DND-41 (cell line): ENCODE results near the gene PDS5B.
"Not testable (repeated sequence)": the region's sequence is repeated elsewhere in the genome, so short reads cannot be mapped to it uniquely, and the experiment has no call there.

Experiments used
- ATAC-seq: fragments of 200-7000 bp; cut with Tn5 transposase; 3 replicates; pipeline ENCODE4 v1.9.1; 2021; ENCODE audit warnings: low read depth; ENCODE audit not compliant: insufficient read depth
- DNase-seq: peaks from one replicate; pipeline ENCODE4 v3.0.0-alpha.2; 2020
- H2AFZ ChIP-seq: 2 replicates; pipeline ENCODE4 v1.6.0; 2012; ENCODE audit warnings: low read depth, low read length
- H3K27ac ChIP-seq: 2 replicates; pipeline ENCODE4 v1.5.1; 2012; ENCODE audit warnings: low read length, inconsistent platforms
- H3K27me3 ChIP-seq: fragments of 200-600 bp; sonication (generic); 2 replicates; pipeline ENCODE4 v1.6.0; 2012; ENCODE audit warnings: low read length, mild to moderate bottlenecking, inconsistent platforms; ENCODE audit not compliant: insufficient read depth, poor library complexity
- H3K36me3 ChIP-seq: 2 replicates; pipeline ENCODE4 v1.5.1; 2012; ENCODE audit warnings: low read length, inconsistent platforms; ENCODE audit not compliant: insufficient read depth
- H3K4me1 ChIP-seq: 2 replicates; pipeline ENCODE4 v1.5.1; 2012; ENCODE audit warnings: mild to moderate bottlenecking, low read length; ENCODE audit not compliant: insufficient read depth
- H3K4me2 ChIP-seq: 2 replicates; pipeline ENCODE4 v1.6.0; 2012; ENCODE audit warnings: mild to moderate bottlenecking, moderate library complexity, low read length, inconsistent platforms; ENCODE audit not compliant: insufficient read depth
- H3K4me3 ChIP-seq, 2 experiments: fragments of 200-600 bp in 1 of 2; shearing (Covaris generic) in 1 of 2; 2 replicates each; pipeline ENCODE4 v1.5.1; 2012 to 2016; ENCODE audit warnings: inconsistent platforms in 2 of 2, low read length in 2 of 2, mild to moderate bottlenecking in 2 of 2, low read depth in 1 of 2, moderate library complexity in 1 of 2
- H3K79me2 ChIP-seq: 2 replicates; pipeline ENCODE4 v1.6.0; 2012; ENCODE audit warnings: low read length, inconsistent platforms; ENCODE audit not compliant: insufficient read depth
- H3K9ac ChIP-seq: 2 replicates; pipeline ENCODE4 v1.6.0; 2012; ENCODE audit warnings: low read depth, mild to moderate bottlenecking, inconsistent platforms, low read length, moderate library complexity
- H3K9me3 ChIP-seq: 2 replicates; pipeline ENCODE4 v1.5.1; 2012; ENCODE audit warnings: low read length, moderate library complexity, mild to moderate bottlenecking, inconsistent platforms; ENCODE audit not compliant: insufficient read depth, severe bottlenecking
- H4K20me1 ChIP-seq: 2 replicates; pipeline ENCODE4 v1.6.0; 2012; ENCODE audit warnings: low read length; ENCODE audit not compliant: insufficient read depth
- EZH2 ChIP-seq: IDR thresholded peaks from 3 replicates; pipeline ENCODE4 v1.6.1; 2012; ENCODE audit warnings: borderline replicate concordance, low read depth, mild to moderate bottlenecking, moderate library complexity, low read length, inconsistent platforms; ENCODE audit not compliant: severe bottlenecking
- TF ChIP-seq, protein P1 (sequence below): IDR thresholded peaks from 2 replicates; pipeline ENCODE4 v1.5.1; 2012; ENCODE audit warnings: borderline replicate concordance, low read length, moderate library complexity, mild to moderate bottlenecking; ENCODE audit not compliant: poor library complexity, severe bottlenecking; ENCODE audit errors: extremely low read depth

PDS5B gene

DNA sequence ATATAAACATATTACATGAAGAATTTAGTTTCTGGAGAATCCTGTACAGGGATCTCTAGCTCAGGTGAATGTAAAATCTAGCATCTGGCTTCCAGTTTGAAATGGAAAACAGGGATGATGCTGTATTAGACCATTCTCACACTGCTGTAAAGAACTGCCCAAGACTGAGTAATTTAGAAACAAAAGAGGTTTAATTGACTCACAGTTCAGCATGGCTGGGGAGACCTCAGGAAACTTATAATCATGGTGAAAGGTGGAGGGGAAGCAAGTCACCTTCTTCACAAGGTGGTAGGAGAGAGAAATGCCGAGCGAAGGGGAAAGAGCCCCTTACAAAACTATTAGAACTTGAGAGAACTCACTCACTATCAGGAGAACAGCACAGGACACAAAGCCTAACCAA lies 30.6 kb upstream of the PDS5B start:
- Histone ChIP-seq H2AFZ (no peak overlapping the region), H3K4me3 (no peak overlapping the region), H3K4me2 (no peak overlapping the region), H3K79me2 (no peaks in the 10 kb centered on the region), H3K36me3 (no peaks in the 10 kb centered on the region), H3K9ac (no peak overlapping the region), H3K27me3 (no peaks in the 10 kb centered on the region), H4K20me1 (no peaks in the 10 kb centered on the region), H3K4me1 (no peaks in the 10 kb centered on the region), H3K27ac (no peak overlapping the region), H3K9me3 (peaks cover 2% of the 10 kb centered on the region)
- TF ChIP-seq EZH2: no peak
- DNase-seq (no peak), ATAC-seq (no peak)

- H3K4me1 ChIP-seq, DNase-seq, H4K20me1 ChIP-seq, ATAC-seq, H3K36me3 ChIP-seq, H3K9ac ChIP-seq, H3K79me2 ChIP-seq, H3K4me3 ChIP-seq, H3K27ac ChIP-seq, H3K4me2 ChIP-seq, H3K27me3 ChIP-seq, H2AFZ ChIP-seq: not testable (repeated sequence)
- H3K9me3 ChIP-seq: peaks cover 13% of the 10 kb centered on the region
These were observed 25.4 kb upstream of the PDS5B start for GRCh38 chr13:32560842-32561241.

DNA sequence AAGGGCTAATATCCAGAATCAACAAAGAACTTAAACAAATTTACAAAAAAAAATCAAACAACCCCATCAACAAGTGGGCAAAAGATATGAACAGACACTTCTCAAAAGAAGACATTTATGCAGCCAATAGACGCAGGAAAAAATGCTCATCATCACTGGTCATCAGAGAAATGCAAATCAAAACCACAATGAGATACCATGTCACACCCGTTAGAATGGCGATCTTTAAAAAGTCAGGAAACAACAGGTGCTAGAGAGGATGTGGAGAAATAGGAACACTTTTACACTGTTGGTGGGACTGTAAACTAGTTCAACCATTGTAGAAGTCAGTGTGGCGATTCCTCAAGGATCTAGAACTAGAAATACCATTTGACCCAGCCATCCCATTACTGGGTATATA lies 10.6 kb upstream of the PDS5B start:
- peaks cover 14% of the 10 kb centered on the region for H3K9me3 ChIP-seq
- not testable (repeated sequence) for DNase-seq, H3K9ac ChIP-seq, H4K20me1 ChIP-seq, H3K4me3 ChIP-seq, H3K4me2 ChIP-seq, H2AFZ ChIP-seq, H3K27me3 ChIP-seq, H3K79me2 ChIP-seq, H3K36me3 ChIP-seq, H3K4me1 ChIP-seq, ATAC-seq, H3K27ac ChIP-seq

GRCh38 chr13:32577032-32577431 lies 9.2 kb upstream of the PDS5B start:
- no peak overlapping the region for H3K9ac ChIP-seq
- peaks cover 14% of the 10 kb centered on the region for H3K9me3 ChIP-seq
- H3K36me3 ChIP-seq: no peaks in the 10 kb centered on the region
- H3K4me1 ChIP-seq: no peaks in the 10 kb centered on the region
- H3K4me2 ChIP-seq: no peak overlapping the region
- no peak overlapping the region for H2AFZ ChIP-seq
- DNase-seq: no peak
- no peak for TF ChIP-seq EZH2
- TF ChIP-seq, protein P1, sequence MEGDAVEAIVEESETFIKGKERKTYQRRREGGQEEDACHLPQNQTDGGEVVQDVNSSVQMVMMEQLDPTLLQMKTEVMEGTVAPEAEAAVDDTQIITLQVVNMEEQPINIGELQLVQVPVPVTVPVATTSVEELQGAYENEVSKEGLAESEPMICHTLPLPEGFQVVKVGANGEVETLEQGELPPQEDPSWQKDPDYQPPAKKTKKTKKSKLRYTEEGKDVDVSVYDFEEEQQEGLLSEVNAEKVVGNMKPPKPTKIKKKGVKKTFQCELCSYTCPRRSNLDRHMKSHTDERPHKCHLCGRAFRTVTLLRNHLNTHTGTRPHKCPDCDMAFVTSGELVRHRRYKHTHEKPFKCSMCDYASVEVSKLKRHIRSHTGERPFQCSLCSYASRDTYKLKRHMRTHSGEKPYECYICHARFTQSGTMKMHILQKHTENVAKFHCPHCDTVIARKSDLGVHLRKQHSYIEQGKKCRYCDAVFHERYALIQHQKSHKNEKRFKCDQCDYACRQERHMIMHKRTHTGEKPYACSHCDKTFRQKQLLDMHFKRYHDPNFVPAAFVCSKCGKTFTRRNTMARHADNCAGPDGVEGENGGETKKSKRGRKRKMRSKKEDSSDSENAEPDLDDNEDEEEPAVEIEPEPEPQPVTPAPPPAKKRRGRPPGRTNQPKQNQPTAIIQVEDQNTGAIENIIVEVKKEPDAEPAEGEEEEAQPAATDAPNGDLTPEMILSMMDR: no peak
- no peaks in the 10 kb centered on the region for H3K27me3 ChIP-seq
- no peak overlapping the region for H3K27ac ChIP-seq
- H4K20me1 ChIP-seq: no peaks in the 10 kb centered on the region
- H3K79me2 ChIP-seq: no peaks in the 10 kb centered on the region
- no peak for ATAC-seq
- H3K4me3 ChIP-seq: no peak overlapping the region

- no peak for TF ChIP-seq EZH2
- TF ChIP-seq, protein P1: peak; percentile 71
- Histone ChIP-seq H4K20me1 (no peaks in the 10 kb centered on the region), H3K4me2 (no peak overlapping the region), H3K4me1 (peaks cover 11% of the 10 kb centered on the region), H3K9ac (no peak overlapping the region), H3K27me3 (no peaks in the 10 kb centered on the region), H2AFZ (no peak overlapping the region), H3K36me3 (no peaks in the 10 kb centered on the region), H3K79me2 (no peaks in the 10 kb centered on the region), H3K9me3 (peaks cover 14% of the 10 kb centered on the region), H3K27ac (no peak overlapping the region), H3K4me3 (no peak overlapping the region)
- DNase-seq (no peak), ATAC-seq (no peak)
These were observed 5.0 kb upstream of the PDS5B start for GRCh38 chr13:32581177-32581786.
